GM12801 (cell line): ENCODE measurements around the gene TNNI3.

Experiments used
- TF ChIP-seq, protein P1 (sequence below): IDR thresholded peaks from one replicate; pipeline ENCODE4 v1.5.1; 2011; ENCODE audit warnings: control low read depth; ENCODE audit not compliant: insufficient read length; ENCODE audit errors: extremely low read depth

TNNI3 gene

DNA sequence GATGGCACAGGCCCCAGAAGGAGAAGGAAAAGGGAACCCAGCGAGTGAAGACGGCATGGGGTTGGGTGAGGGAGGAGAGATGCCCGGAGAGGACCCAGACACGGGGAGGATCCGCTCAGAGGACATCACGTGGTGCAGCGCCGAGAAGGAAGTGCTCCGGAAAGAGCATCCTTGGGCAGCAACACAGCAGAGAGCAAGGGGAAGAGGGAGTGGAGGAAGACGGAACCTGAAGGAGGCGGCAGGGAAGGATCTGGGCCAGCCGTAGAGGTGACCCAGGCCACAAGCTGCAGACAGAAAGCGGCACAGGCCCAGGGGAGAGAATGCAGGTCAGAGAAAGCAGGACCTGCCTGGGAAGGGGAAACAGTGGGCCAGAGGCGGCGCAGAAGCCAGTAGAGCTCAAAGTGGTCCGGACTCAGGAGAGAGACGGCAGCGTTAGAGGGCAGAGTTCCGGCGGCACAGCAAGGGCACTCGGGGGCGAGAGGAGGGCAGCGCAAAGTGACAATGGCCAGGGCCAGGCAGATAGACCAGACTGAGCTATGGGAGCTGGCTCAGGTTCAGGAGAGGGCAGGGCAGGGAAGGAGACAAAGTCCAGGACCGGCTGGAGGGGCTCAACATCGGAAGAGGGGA is 41.2 kb downstream of the TNNI3 start:
- TF ChIP-seq, protein P1, sequence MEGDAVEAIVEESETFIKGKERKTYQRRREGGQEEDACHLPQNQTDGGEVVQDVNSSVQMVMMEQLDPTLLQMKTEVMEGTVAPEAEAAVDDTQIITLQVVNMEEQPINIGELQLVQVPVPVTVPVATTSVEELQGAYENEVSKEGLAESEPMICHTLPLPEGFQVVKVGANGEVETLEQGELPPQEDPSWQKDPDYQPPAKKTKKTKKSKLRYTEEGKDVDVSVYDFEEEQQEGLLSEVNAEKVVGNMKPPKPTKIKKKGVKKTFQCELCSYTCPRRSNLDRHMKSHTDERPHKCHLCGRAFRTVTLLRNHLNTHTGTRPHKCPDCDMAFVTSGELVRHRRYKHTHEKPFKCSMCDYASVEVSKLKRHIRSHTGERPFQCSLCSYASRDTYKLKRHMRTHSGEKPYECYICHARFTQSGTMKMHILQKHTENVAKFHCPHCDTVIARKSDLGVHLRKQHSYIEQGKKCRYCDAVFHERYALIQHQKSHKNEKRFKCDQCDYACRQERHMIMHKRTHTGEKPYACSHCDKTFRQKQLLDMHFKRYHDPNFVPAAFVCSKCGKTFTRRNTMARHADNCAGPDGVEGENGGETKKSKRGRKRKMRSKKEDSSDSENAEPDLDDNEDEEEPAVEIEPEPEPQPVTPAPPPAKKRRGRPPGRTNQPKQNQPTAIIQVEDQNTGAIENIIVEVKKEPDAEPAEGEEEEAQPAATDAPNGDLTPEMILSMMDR = no peak

DNA sequence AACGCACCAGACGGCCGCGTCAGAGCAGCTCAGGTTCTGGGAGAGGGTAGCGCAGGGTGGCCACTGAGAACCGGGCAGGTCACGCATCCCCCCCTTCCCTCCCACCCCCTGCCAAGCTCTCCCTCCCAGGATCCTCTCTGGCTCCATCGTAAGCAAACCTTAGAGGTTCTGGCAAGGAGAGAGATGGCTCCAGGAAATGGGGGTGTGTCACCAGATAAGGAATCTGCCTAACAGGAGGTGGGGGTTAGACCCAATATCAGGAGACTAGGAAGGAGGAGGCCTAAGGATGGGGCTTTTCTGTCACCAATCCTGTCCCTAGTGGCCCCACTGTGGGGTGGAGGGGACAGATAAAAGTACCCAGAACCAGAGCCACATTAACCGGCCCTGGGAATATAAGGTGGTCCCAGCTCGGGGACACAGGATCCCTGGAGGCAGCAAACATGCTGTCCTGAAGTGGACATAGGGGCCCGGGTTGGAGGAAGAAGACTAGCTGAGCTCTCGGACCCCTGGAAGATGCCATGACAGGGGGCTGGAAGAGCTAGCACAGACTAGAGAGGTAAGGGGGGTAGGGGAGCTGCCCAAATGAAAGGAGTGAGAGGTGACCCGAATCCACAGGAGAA is 42.0 kb downstream of the TNNI3 start:
- TF ChIP-seq, protein P1 = no peak

DNA sequence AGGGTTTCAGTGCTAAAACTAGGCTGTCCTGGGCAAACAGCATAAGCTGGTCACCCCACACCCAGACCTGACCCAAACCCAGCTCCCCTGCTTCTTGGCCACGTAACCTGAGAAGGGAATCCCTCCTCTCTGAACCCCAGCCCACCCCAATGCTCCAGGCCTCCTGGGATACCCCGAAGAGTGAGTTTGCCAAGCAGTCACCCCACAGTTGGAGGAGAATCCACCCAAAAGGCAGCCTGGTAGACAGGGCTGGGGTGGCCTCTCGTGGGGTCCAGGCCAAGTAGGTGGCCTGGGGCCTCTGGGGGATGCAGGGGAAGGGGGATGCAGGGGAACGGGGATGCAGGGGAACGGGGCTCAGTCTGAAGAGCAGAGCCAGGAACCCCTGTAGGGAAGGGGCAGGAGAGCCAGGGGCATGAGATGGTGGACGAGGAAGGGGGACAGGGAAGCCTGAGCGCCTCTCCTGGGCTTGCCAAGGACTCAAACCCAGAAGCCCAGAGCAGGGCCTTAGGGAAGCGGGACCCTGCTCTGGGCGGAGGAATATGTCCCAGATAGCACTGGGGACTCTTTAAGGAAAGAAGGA is 42.9 kb downstream of the TNNI3 start:
- TF ChIP-seq, protein P1 = no peak

DNA sequence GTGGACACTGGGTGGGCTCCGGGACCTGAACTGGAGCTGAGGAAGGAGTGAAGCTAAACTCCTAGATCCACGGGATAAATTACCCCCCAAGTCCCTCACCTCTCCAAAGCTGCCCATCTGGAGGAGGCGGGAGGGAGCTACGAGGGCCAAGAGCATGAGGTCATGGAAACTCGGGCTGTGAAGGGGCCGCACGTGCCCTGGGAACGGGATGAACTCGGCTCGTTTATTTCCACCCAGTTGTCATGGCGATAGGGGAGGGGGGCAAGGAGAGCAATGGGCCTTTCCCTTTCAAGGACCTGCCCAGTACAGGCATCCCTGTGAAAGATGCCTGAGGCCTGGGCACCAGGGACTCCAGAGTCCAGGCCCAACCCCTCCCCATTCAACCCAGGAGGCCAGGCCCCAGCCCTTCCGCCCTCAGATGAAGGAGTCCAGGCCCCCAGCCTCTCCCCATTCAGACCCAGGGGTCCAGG is 43.9 kb downstream of the TNNI3 start:
- TF ChIP-seq, protein P1 = no peak

DNA sequence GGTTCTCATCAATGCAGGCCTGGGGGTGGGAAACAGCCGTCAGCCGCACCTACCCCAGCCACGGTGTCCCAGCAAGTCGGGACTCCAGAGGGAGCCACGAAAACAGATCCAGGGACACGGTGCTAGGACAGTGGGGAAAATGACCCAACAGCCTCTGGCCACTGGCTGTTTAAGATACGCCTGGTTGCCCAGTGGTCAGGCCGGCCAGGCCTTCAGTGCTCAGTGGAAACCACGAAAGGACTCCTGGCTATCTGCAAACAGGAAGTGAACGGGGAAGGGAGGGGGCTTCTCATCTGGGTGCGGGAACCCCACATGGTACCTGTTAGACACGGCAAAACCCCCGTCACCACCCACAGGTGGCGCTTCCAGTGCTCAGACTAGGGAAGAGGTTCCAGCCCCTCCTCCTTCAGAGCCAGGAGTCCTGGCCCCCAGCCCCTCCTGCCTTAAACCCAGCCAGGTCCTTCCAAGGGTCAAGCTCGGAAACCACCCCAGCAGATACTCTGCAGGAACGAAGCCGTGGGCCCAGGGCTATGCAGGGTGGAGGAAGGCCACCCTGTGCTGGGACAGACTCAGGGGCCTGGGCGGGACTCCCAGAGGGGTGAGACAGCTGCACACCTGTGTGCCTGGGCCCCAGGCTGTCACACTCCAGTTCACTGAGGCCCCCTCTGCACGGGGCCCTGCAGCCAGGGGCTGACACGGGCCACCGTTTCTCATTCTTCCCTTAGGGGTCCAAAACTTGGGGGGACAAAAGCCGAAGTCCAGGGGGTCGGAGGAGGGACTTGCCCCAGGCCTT is 44.6 kb downstream of the TNNI3 start:
- TF ChIP-seq, protein P1 = no peak

DNA sequence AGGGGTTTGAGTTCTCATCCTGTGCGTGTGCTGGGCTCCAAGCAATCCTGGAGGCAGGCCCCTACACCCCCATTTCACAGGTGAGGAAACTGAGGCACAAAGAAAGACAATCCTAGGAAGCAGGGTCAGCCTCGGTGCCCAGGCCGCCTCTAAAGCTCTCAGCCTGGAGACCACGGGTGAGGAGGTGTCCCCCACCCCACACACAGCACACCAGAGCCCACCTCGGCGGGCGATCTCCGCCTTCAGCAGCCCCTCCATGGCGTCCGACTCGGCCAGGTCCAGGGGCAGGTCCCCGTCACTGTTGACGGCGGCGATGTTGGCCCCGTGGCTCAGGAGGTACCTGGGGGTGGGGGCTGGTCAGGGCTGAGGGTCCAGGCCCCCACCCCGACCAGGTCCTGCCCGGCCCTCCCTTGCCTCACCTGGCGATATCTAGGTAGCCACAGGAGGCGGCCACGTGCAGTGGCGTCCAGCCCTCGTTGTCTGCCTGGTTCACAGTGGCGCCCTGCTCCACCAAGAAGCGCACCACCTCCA is 45.2 kb downstream of the TNNI3 start:
- TF ChIP-seq, protein P1 = no peak
